RWPE2 (cell line): ENCODE results near the gene BOLA2.
A peak's percentile ranks its signal among the peaks of the same experiment; 100 is the strongest.
"Not testable (repeated sequence)": the region's sequence is repeated elsewhere in the genome, so short reads cannot be mapped to it uniquely, and the experiment has no call there.

Experiments used
- ATAC-seq: fragments of 200-7000 bp; cut with Tn5 transposase; 3 replicates; pipeline ENCODE4 v1.9.1; 2021; ENCODE audit warnings: low read depth
- DNase-seq: peaks from one replicate; pipeline ENCODE4 v3.0.0-alpha.2; 2020; ENCODE audit warnings: low spot score
- H3K27ac ChIP-seq: fragments of 450-650 bp; 2 replicates; pipeline ENCODE4 v1.5.1; 2017; ENCODE audit warnings: mild to moderate bottlenecking; ENCODE audit not compliant: poor library complexity, severe bottlenecking
- H3K27me3 ChIP-seq: fragments of 250-450 bp; sonication (Bioruptor Pico); 2 replicates; pipeline ENCODE4 v1.5.1; 2021; ENCODE audit warnings: mild to moderate bottlenecking, moderate library complexity; ENCODE audit not compliant: insufficient read depth, poor library complexity, severe bottlenecking
- H3K36me3 ChIP-seq: fragments of 250-450 bp; sonication (Bioruptor Pico); 2 replicates; pipeline ENCODE4 v1.5.1; 2020; ENCODE audit warnings: low read depth, mild to moderate bottlenecking, moderate library complexity
- H3K4me1 ChIP-seq: fragments of 250-450 bp; sonication (Bioruptor Pico); 2 replicates; pipeline ENCODE4 v1.5.1; 2021; ENCODE audit warnings: mild to moderate bottlenecking, moderate library complexity; ENCODE audit not compliant: insufficient read depth, poor library complexity, severe bottlenecking
- H3K4me3 ChIP-seq: fragments of 250-450 bp; sonication (Bioruptor Pico); 2 replicates; pipeline ENCODE4 v1.5.1; 2021; ENCODE audit warnings: mild to moderate bottlenecking, moderate library complexity; ENCODE audit not compliant: severe bottlenecking
- H3K9me3 ChIP-seq: fragments of 250-450 bp; sonication (Bioruptor Pico); 2 replicates; pipeline ENCODE4 v1.5.1; 2021; ENCODE audit warnings: mild to moderate bottlenecking, moderate library complexity; ENCODE audit not compliant: severe bottlenecking

Gene BOLA2

GRCh38 chr16:29454828-29455227, 677 bp upstream of the BOLA2 start:
- H3K4me1 ChIP-seq, H3K27me3 ChIP-seq, H3K27ac ChIP-seq, H3K36me3 ChIP-seq, H3K9me3 ChIP-seq, H3K4me3 ChIP-seq, DNase-seq: not testable (repeated sequence)
- peak; percentile 51 for ATAC-seq

- not testable (repeated sequence) for H3K4me1 ChIP-seq, DNase-seq, H3K9me3 ChIP-seq, H3K36me3 ChIP-seq, H3K27ac ChIP-seq, H3K27me3 ChIP-seq, H3K4me3 ChIP-seq
- peak; percentile 28 for ATAC-seq
Measured at GRCh38 chr16:29453754-29454153, 397 bp downstream of the BOLA2 start.

- not testable (repeated sequence) for H3K27me3 ChIP-seq, H3K4me3 ChIP-seq, H3K4me1 ChIP-seq, H3K36me3 ChIP-seq, DNase-seq, H3K9me3 ChIP-seq, H3K27ac ChIP-seq, ATAC-seq
Measured at GRCh38 chr16:29425390-29425789, 28.8 kb downstream of the BOLA2 start.

- not testable (repeated sequence) for H3K36me3 ChIP-seq, ATAC-seq, H3K4me3 ChIP-seq, H3K4me1 ChIP-seq, H3K27me3 ChIP-seq, H3K27ac ChIP-seq, H3K9me3 ChIP-seq, DNase-seq
Measured at GRCh38 chr16:29423587-29423986, 30.6 kb downstream of the BOLA2 start.

DNA sequence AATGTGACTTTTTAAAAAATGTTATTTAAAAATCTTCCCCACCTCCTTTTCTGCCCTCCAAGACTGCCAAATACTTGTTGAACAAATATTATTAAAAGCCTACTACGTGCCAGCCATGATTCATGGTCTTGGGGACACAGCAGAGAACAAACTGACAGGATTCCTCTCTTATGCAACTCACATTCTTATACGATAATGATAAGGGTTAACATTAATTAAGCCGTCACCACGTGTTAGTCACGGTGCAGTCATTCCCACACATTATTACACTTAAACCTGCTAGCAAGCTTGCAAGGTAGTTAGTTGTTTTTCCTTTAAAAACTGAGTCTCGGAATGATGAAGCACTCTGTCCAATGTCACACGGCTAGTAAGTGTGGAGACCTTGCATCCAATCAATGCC, 48.9 kb downstream of the BOLA2 start:
- H3K27me3 ChIP-seq, H3K4me1 ChIP-seq, H3K36me3 ChIP-seq, DNase-seq, H3K27ac ChIP-seq, H3K9me3 ChIP-seq, H3K4me3 ChIP-seq, ATAC-seq: not testable (repeated sequence)
